Loucy (cell line): ENCODE measurements around the gene MYL12A.
"Not testable (repeated sequence)": the region's sequence is repeated elsewhere in the genome, so short reads cannot be mapped to it uniquely, and the experiment has no call there.

ENCODE experiments used
- H2AFZ ChIP-seq: fragments of 200-600 bp; sonication (generic); 2 replicates; pipeline ENCODE4 v1.6.0; 2016; ENCODE audit warnings: antibody characterized with exemption, mild to moderate bottlenecking, low read length, moderate library complexity
- H3F3A ChIP-seq: fragments of 200-600 bp; 2 replicates; pipeline ENCODE4 v1.6.0; 2016; ENCODE audit warnings: antibody characterized with exemption, low read depth, mild to moderate bottlenecking
- H3K27me3 ChIP-seq: fragments of 200-600 bp; sonication (generic); 2 replicates; pipeline ENCODE4 v1.6.1; 2014; ENCODE audit warnings: low read length, mild to moderate bottlenecking; ENCODE audit not compliant: insufficient read depth, poor library complexity, severe bottlenecking
- H3K36me3 ChIP-seq: fragments of 200-600 bp; sonication (generic); 2 replicates; pipeline ENCODE4 v1.6.1; 2016; ENCODE audit warnings: low read length; ENCODE audit not compliant: insufficient read depth
- H3K4me1 ChIP-seq: fragments of 200-600 bp; sonication (generic); 2 replicates; pipeline ENCODE4 v1.5.1; 2014; ENCODE audit warnings: low read length, mild to moderate bottlenecking; ENCODE audit not compliant: insufficient read depth, poor library complexity, severe bottlenecking
- H3K4me2 ChIP-seq: fragments of 200-600 bp; sonication (generic); 2 replicates; pipeline ENCODE4 v1.6.0; 2014; ENCODE audit warnings: antibody characterized with exemption, low read length, low read depth, mild to moderate bottlenecking; ENCODE audit not compliant: poor library complexity, severe bottlenecking
- H3K4me3 ChIP-seq: fragments of 200-600 bp; sonication (generic); 2 replicates; pipeline ENCODE4 v1.5.1; 2014; ENCODE audit warnings: low read length, mild to moderate bottlenecking, mixed read lengths; ENCODE audit not compliant: poor library complexity, severe bottlenecking
- H3K79me2 ChIP-seq: fragments of 200-600 bp; sonication (generic); 2 replicates; pipeline ENCODE4 v1.6.1; 2014; ENCODE audit warnings: low read length; ENCODE audit not compliant: insufficient read depth
- H3K9ac ChIP-seq: fragments of 200-600 bp; sonication (generic); 2 replicates; pipeline ENCODE4 v1.6.0; 2014; ENCODE audit warnings: mild to moderate bottlenecking, low read depth, low read length, moderate library complexity; ENCODE audit not compliant: poor library complexity, severe bottlenecking
- H3K9me2 ChIP-seq: fragments of 200-600 bp; sonication (generic); replicated peaks from 2 replicates; pipeline ENCODE4 v1.6.1; 2016; ENCODE audit warnings: low read depth, low read length, mixed read lengths
- H3K9me3 ChIP-seq: fragments of 200-600 bp; sonication (generic); 2 replicates; pipeline ENCODE4 v1.6.1; 2014; ENCODE audit warnings: mild to moderate bottlenecking, antibody characterized with exemption, low read length, low read depth; ENCODE audit not compliant: insufficient read depth
- H4K20me1 ChIP-seq: fragments of 200-600 bp; sonication (generic); 2 replicates; pipeline ENCODE4 v1.6.0; 2014; ENCODE audit warnings: antibody characterized with exemption, low read length, mild to moderate bottlenecking; ENCODE audit not compliant: insufficient read depth, poor library complexity, severe bottlenecking
- EZH2phosphoT487 ChIP-seq: fragments of 200-600 bp; IDR thresholded peaks from 2 replicates; pipeline ENCODE4 v1.6.1; 2018; ENCODE audit warnings: antibody characterized with exemption, mild to moderate bottlenecking, moderate library complexity, borderline replicate concordance
- TF ChIP-seq, protein P1 (sequence below): fragments of 200-600 bp; sonication (generic); conservative IDR thresholded peaks from 2 replicates; pipeline ENCODE4 v1.5.1; 2014; ENCODE audit warnings: mild to moderate bottlenecking, antibody characterized with exemption, low read length

The MYL12A gene

DNA sequence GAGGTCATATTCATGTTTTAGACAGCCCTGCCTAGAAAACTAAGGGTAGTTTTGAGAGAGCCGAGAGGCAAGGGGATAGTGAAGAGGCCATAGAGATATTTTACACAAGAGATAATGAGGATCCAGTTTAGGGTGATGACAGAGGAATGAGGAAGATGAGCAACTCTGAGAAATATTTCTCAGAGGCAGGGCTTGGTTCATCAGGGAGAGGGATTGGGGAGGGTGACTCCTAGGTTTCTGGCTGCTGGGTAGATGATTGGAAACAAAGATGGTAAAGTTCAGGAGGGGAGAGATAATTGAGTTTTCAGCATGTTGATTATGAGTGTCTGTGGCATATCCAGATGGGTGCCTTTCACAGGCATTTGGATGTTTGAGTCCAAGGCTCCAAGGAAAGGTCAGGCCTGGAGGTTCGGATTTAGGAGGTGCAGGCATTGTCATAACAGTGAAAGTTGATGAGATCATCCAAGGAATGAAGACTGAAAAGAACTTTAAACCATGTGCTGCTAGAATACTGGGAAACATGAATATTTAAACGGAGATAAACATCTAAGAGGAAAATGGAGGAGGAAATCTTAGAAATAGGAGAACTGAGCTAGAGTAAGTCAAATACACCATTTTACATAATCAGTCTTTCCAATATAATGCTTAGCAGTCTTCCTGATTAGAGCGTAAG lies 21.8 kb downstream of the MYL12A start:
- Histone ChIP-seq H3K9me2 (no peaks in the 10 kb centered on the region), H3K36me3 (peaks cover 15% of the 10 kb centered on the region; the same call in 1 of the 2 replicates), H3K4me3 (peak overlapping the region; percentile 10), H3F3A (no peaks in the 10 kb centered on the region), H3K27me3 (no peaks in the 10 kb centered on the region), H4K20me1 (peaks cover 96% of the 10 kb centered on the region), H2AFZ (no peak overlapping the region), H3K9me3 (no peaks in the 10 kb centered on the region), H3K79me2 (peaks cover 100% of the 10 kb centered on the region), H3K4me2 (peak overlapping the region; percentile 94), H3K9ac (no peak overlapping the region), H3K4me1 (peaks cover 55% of the 10 kb centered on the region)
- TF ChIP-seq, protein P1, sequence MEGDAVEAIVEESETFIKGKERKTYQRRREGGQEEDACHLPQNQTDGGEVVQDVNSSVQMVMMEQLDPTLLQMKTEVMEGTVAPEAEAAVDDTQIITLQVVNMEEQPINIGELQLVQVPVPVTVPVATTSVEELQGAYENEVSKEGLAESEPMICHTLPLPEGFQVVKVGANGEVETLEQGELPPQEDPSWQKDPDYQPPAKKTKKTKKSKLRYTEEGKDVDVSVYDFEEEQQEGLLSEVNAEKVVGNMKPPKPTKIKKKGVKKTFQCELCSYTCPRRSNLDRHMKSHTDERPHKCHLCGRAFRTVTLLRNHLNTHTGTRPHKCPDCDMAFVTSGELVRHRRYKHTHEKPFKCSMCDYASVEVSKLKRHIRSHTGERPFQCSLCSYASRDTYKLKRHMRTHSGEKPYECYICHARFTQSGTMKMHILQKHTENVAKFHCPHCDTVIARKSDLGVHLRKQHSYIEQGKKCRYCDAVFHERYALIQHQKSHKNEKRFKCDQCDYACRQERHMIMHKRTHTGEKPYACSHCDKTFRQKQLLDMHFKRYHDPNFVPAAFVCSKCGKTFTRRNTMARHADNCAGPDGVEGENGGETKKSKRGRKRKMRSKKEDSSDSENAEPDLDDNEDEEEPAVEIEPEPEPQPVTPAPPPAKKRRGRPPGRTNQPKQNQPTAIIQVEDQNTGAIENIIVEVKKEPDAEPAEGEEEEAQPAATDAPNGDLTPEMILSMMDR, result no peak
- no peak for TF ChIP-seq EZH2phosphoT487

GRCh38 chr18:3269914-3270299 lies 22.3 kb downstream of the MYL12A start:
- no peak for TF ChIP-seq EZH2phosphoT487
- TF ChIP-seq, protein P1, result no peak
- Histone ChIP-seq H4K20me1 (peaks cover 90% of the 10 kb centered on the region), H3F3A (no peaks in the 10 kb centered on the region)

GRCh38 chr18:3273042-3273441 lies 25.4 kb downstream of the MYL12A start:
- no peaks in the 10 kb centered on the region for H3K27me3 ChIP-seq
- H3K4me2 ChIP-seq, result no peak overlapping the region
- no peak overlapping the region for H2AFZ ChIP-seq
- H3F3A ChIP-seq, result no peaks in the 10 kb centered on the region
- H3K79me2 ChIP-seq, result peaks cover 82% of the 10 kb centered on the region
- peaks cover 59% of the 10 kb centered on the region for H4K20me1 ChIP-seq
- H3K9me3 ChIP-seq, result no peaks in the 10 kb centered on the region
- no peaks in the 10 kb centered on the region for H3K9me2 ChIP-seq
- H3K4me3 ChIP-seq, result no peak overlapping the region
- TF ChIP-seq EZH2phosphoT487, result no peak
- TF ChIP-seq, protein P1, result no peak
- peaks cover 47% of the 10 kb centered on the region for H3K36me3 ChIP-seq
- peaks cover 21% of the 10 kb centered on the region for H3K4me1 ChIP-seq
- no peak overlapping the region for H3K9ac ChIP-seq

More at GRCh38 chr18:3269914-3270299, 22.3 kb downstream of the MYL12A start:
- Histone ChIP-seq H3K9ac (no peak overlapping the region), H3K4me3 (no peak overlapping the region), H3K4me2 (peak overlapping the region; percentile 94), H3K9me3 (no peaks in the 10 kb centered on the region), H3K4me1 (peaks cover 50% of the 10 kb centered on the region), H3K9me2 (no peaks in the 10 kb centered on the region), H3K79me2 (peaks cover 100% of the 10 kb centered on the region), H3K27me3 (no peaks in the 10 kb centered on the region), H3K36me3 (peaks cover 20% of the 10 kb centered on the region; the same call in 1 of the 2 replicates), H2AFZ (no peak overlapping the region)

DNA sequence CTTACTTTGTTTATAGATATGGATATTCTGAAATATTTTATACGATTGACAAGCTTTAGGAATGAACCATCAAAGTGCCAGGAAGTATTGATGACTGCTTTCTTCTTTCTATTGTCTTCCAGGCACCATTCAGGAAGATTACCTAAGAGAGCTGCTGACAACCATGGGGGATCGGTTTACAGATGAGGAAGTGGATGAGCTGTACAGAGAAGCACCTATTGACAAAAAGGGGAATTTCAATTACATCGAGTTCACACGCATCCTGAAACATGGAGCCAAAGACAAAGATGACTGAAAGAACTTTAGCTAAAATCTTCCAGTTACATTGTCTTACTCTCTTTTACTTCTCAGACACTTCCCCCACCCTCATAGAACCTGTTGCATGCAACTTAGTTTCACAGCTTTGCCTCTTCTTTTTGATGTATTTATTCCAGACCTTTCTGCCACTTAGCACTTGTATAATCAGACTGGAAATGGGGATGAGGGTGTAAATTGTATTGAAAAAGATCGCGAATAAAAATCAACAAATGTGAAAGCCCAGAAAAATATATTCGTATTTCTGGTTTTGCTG lies 30.1 kb downstream of the MYL12A start:
- not testable (repeated sequence) for H3K9me3 ChIP-seq, H3K4me2 ChIP-seq, H3K9ac ChIP-seq, H2AFZ ChIP-seq, H3F3A ChIP-seq, H3K9me2 ChIP-seq, H3K4me3 ChIP-seq, H3K27me3 ChIP-seq, H3K4me1 ChIP-seq
- H4K20me1 ChIP-seq, result peaks cover 12% of the 10 kb centered on the region
- H3K36me3 ChIP-seq, result peaks cover 63% of the 10 kb centered on the region
- H3K79me2 ChIP-seq, result peaks cover 36% of the 10 kb centered on the region
